ENCODE results near the gene ZNF536. TPM values are rescaled to one million over a fixed set of nuclear protein-coding genes. Genes with fewer than 3 reads are reported as not detected.

ZNF536 gene
- total RNA-seq, 1 donor from 2014 or later: 1.4 TPM

GRCh38 chr19:30363073-30363472 lies 9.1 kb upstream of the ZNF536 start:
- no peak for DNase-seq (ENCODE audit: low spot score)

GRCh38 chr19:30364866-30365800 lies 7.1 kb upstream of the ZNF536 start:
- DNase-seq (ENCODE audit: low spot score): no peak

- no peak for DNase-seq (ENCODE audit: low spot score)
These were observed 5.9 kb upstream of the ZNF536 start for GRCh38 chr19:30366282-30366681.

GRCh38 chr19:30367006-30367405 lies 5.2 kb upstream of the ZNF536 start:
- no peak for DNase-seq (ENCODE audit: low spot score)

GRCh38 chr19:30367421-30367820 lies 4.8 kb upstream of the ZNF536 start:
- no peak for DNase-seq (ENCODE audit: low spot score)

GRCh38 chr19:30369833-30370232 lies 2.4 kb upstream of the ZNF536 start:
- no peak for DNase-seq (ENCODE audit: low spot score)

GRCh38 chr19:30371161-30371836 lies 885 bp upstream of the ZNF536 start:
- DNase-seq (ENCODE audit: low spot score): no peak

- DNase-seq (ENCODE audit: low spot score): no peak
These were observed 1.4 kb downstream of the ZNF536 start for GRCh38 chr19:30373593-30373992.

- DNase-seq (ENCODE audit: low spot score): no peak
These were observed 2.3 kb downstream of the ZNF536 start for GRCh38 chr19:30374539-30374864.

GRCh38 chr19:30374865-30375552 lies 2.8 kb downstream of the ZNF536 start:
- DNase-seq (ENCODE audit: low spot score): no peak

- DNase-seq (ENCODE audit: low spot score): no peak
These were observed 3.4 kb downstream of the ZNF536 start for GRCh38 chr19:30375553-30376031.

- DNase-seq (ENCODE audit: low spot score): no peak
These were observed 4.1 kb downstream of the ZNF536 start for GRCh38 chr19:30376272-30376671.

- no peak for DNase-seq (ENCODE audit: low spot score)
These were observed 4.7 kb downstream of the ZNF536 start for GRCh38 chr19:30376826-30377425.

GRCh38 chr19:30378701-30379100 lies 6.5 kb downstream of the ZNF536 start:
- no peak for DNase-seq (ENCODE audit: low spot score)

GRCh38 chr19:30379841-30380610 lies 7.8 kb downstream of the ZNF536 start:
- DNase-seq (ENCODE audit: low spot score): no peak

- DNase-seq (ENCODE audit: low spot score): no peak
These were observed 9.2 kb downstream of the ZNF536 start for GRCh38 chr19:30381366-30381765.

- no peak for DNase-seq (ENCODE audit: low spot score)
These were observed 13.0 kb downstream of the ZNF536 start for GRCh38 chr19:30385174-30385573.

- no peak for DNase-seq (ENCODE audit: low spot score)
These were observed 13.5 kb downstream of the ZNF536 start for GRCh38 chr19:30385666-30386065.

GRCh38 chr19:30386551-30387143 lies 14.5 kb downstream of the ZNF536 start:
- no peak for DNase-seq (ENCODE audit: low spot score)

- DNase-seq (ENCODE audit: low spot score): no peak
These were observed 15.3 kb downstream of the ZNF536 start for GRCh38 chr19:30387311-30388115.
